Liver (tissue), 9 donors: ENCODE results near the gene CBFA2T2. TPM values are rescaled to one million over a fixed set of nuclear protein-coding genes. Genes with fewer than 3 reads are reported as not detected.

Source experiments
- DNase-seq: peaks from one replicate; pipeline ENCODE4 v3.0.0-alpha.2; 2017; ENCODE audit warnings: low spot score
- H3K27ac ChIP-seq, 2 donors: one replicate each; pipeline ENCODE4 v1.7.0; 2013; ENCODE audit warnings: inconsistent platforms in 2 of 2, low read length in 2 of 2, control low read depth in 1 of 2, low read depth in 1 of 2, mild to moderate bottlenecking in 1 of 2
- H3K27me3 ChIP-seq, 4 donors: one replicate each; pipeline versions ENCODE4 v1.6.1 to v1.7.0; 2013; ENCODE audit warnings: low read length in 3 of 4, inconsistent platforms in 1 of 4, mild to moderate bottlenecking in 1 of 4, moderate library complexity in 1 of 4; ENCODE audit not compliant: control insufficient read depth in 4 of 4, insufficient read depth in 4 of 4
- H3K36me3 ChIP-seq, 4 donors: one replicate each; pipeline versions ENCODE4 v1.6.1 to v1.7.0; 2013; ENCODE audit warnings: low read length in 3 of 4, mild to moderate bottlenecking in 3 of 4, low read depth in 1 of 4, moderate library complexity in 1 of 4; ENCODE audit not compliant: control insufficient read depth in 4 of 4, insufficient read depth in 3 of 4
- H3K4me1 ChIP-seq, 4 donors: one replicate each; pipeline versions ENCODE4 v1.6.1 to v1.7.0; 2013; ENCODE audit warnings: low read length in 3 of 4, mild to moderate bottlenecking in 3 of 4, moderate library complexity in 1 of 4; ENCODE audit not compliant: control insufficient read depth in 4 of 4, insufficient read depth in 4 of 4
- H3K4me3 ChIP-seq, 3 donors: one replicate each; pipeline versions ENCODE4 v1.6.1 to v1.7.0; 2013; ENCODE audit warnings: low read length in 3 of 3, control low read depth in 1 of 3, low read depth in 1 of 3, mild to moderate bottlenecking in 1 of 3
- H3K9ac ChIP-seq, 2 donors: one replicate each; pipeline ENCODE4 v1.7.0; 2013; ENCODE audit warnings: low read length in 2 of 2, mild to moderate bottlenecking in 2 of 2, moderate library complexity in 2 of 2, control low read depth in 1 of 2, low read depth in 1 of 2
- H3K9me3 ChIP-seq, 4 donors: one replicate each; pipeline versions ENCODE4 v1.6.1 to v1.7.0; 2013; ENCODE audit warnings: low read length in 3 of 4; ENCODE audit not compliant: control insufficient read depth in 4 of 4
- ATF3 ChIP-seq: IDR thresholded peaks from 2 replicates; pipeline ENCODE4 v1.6.1; 2016; ENCODE audit warnings: antibody characterized with exemption
- EGR1 ChIP-seq, 2 donors: IDR thresholded peaks; 2 replicates each; pipeline ENCODE4 v1.6.1; 2016 to 2018; ENCODE audit warnings: antibody characterized with exemption in 2 of 2, low read depth in 2 of 2
- FOXA1 ChIP-seq: IDR thresholded peaks from 2 replicates; pipeline ENCODE4 v1.6.1; 2016; ENCODE audit warnings: antibody characterized with exemption
- FOXA2 ChIP-seq: IDR thresholded peaks from 2 replicates; pipeline ENCODE4 v1.6.1; 2016; ENCODE audit warnings: antibody characterized with exemption
- GABPA ChIP-seq, 2 donors: IDR thresholded peaks in 1 of 2; conservative IDR thresholded peaks in 1 of 2; 2 replicates each; pipeline ENCODE4 v1.6.1; 2016; ENCODE audit warnings: antibody characterized with exemption in 2 of 2, mild to moderate bottlenecking in 1 of 2, moderate library complexity in 1 of 2
- HNF4A ChIP-seq, 2 donors: conservative IDR thresholded peaks; 2 replicates each; pipeline ENCODE4 v1.6.1; 2016; ENCODE audit warnings: antibody characterized with exemption in 2 of 2, mild to moderate bottlenecking in 2 of 2
- HNF4G ChIP-seq: IDR thresholded peaks from 2 replicates; pipeline ENCODE4 v1.6.1; 2016; ENCODE audit warnings: antibody characterized with exemption
- JUND ChIP-seq, 2 donors: IDR thresholded peaks; 2 replicates each; pipeline ENCODE4 v1.6.1; 2016; ENCODE audit warnings: antibody characterized with exemption in 2 of 2
- MAX ChIP-seq: IDR thresholded peaks from 2 replicates; pipeline ENCODE4 v1.6.1; 2016; ENCODE audit warnings: antibody characterized with exemption
- NR2F2 ChIP-seq: IDR thresholded peaks from 2 replicates; pipeline ENCODE4 v1.6.1; 2016; ENCODE audit warnings: antibody characterized with exemption
- RAD21 ChIP-seq, 2 donors: IDR thresholded peaks; 2 replicates each; pipeline ENCODE4 v1.6.1; 2016; ENCODE audit warnings: antibody characterized with exemption in 2 of 2, mild to moderate bottlenecking in 2 of 2
- RXRA ChIP-seq, 2 donors: IDR thresholded peaks; 2 replicates each; pipeline ENCODE4 v1.6.1; 2017 to 2018; ENCODE audit warnings: antibody characterized with exemption in 2 of 2, mild to moderate bottlenecking in 1 of 2
- SP1 ChIP-seq: IDR thresholded peaks from 2 replicates; pipeline ENCODE4 v1.6.1; 2018; ENCODE audit warnings: antibody characterized with exemption, mild to moderate bottlenecking
- TAF1 ChIP-seq: conservative IDR thresholded peaks from 2 replicates; pipeline ENCODE4 v1.6.1; 2016; ENCODE audit warnings: antibody characterized with exemption, mild to moderate bottlenecking
- YY1 ChIP-seq: IDR thresholded peaks from 2 replicates; pipeline ENCODE4 v1.6.1; 2016; ENCODE audit warnings: antibody characterized with exemption, mild to moderate bottlenecking
- ZBTB33 ChIP-seq: IDR thresholded peaks from 2 replicates; pipeline ENCODE4 v1.6.1; 2016; ENCODE audit warnings: antibody characterized with exemption
- WGBS: extraction: QIAGEN DNeasy Blood & Tissue Kit; methylation state at CpG from one replicate; pipeline ENCODE4 v1.1.7; 2013; 5-methylcytosine and 5-hydroxymethylcytosine counted together
- polyA plus RNA-seq, 2 donors: library from polyadenylated mRNA; stranded (reverse) in 1 of 2; unstranded in 1 of 2; fragments of 200-250 nt in 1 of 2; fragments of >200 nt in 1 of 2; fragmentation: Nextera tagmentation in 1 of 2; extraction: Ambion mirVana in 1 of 2; gene quantifications; one replicate each; pipeline versions ENCODE4 v1.2.1 to v1.2.3, GENCODE V29; 2013 to 2015
- total RNA-seq, 2 donors: library from RNA; depleted of rRNA; stranded (reverse); fragments of >200 nt; gene quantifications; one replicate each; pipeline ENCODE4 v1.2.3, GENCODE V29; 2014
- TF ChIP-seq, protein P1 (sequence below): IDR thresholded peaks from 2 replicates; pipeline ENCODE4 v1.6.1; 2016; ENCODE audit warnings: antibody characterized with exemption, mild to moderate bottlenecking
- TF ChIP-seq, protein P2 (sequence below): fragments of 150-350 bp; IDR thresholded peaks from 2 replicates; pipeline ENCODE4 v1.5.1; 2017; ENCODE audit warnings: improper control_type of control experiment, low read depth, low read length; ENCODE audit not compliant: missing input control
- donor health status: healthy.
- donor health status: healthy.
- donor health status: healthy.
- donor health status: healthy.
- donor health status: healthy.

The CBFA2T2 gene
- total and polyA plus RNA-seq, 4 donors: 2.0 to 5.5 (median 5.3) TPM

DNA sequence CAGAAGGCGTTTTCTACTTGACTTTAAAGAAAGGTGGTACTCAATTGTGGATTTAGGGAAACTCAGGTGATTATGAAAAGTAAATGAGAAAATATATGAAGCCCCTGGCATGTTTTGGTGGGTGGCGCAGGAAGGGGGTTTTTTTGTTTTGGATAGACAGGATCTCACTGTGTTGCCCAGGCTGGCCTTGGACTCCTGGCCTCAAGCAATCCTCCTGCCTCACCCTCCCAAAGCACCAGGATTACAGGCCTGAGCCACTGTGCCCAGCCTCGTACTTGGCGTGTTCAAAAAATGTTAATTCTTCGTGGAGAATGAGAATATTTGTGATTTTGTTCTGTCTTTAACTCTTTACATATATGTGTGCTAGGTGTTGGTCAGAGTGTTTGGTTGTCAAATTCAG is 140.1 kb downstream of the CBFA2T2 start:
- DNase-seq: no peak
- Histone ChIP-seq H3K9me3 (no peaks in the 10 kb centered on the region), H3K27me3 (no peaks in the 10 kb centered on the region), H3K27ac (no peak overlapping the region), H3K4me3 (no peak overlapping the region), H3K9ac (no peak overlapping the region), H3K4me1 (no peaks in the 10 kb centered on the region), H3K36me3 (peaks cover 1 to 50% (median 16%) of the 10 kb centered on the region in 4 donors)
- TF ChIP-seq NR2F2 (no peak), MAX (no peak), HNF4G (no peak), HNF4A (conservative IDR thresholded peaks at IDR 0.05) (no peak), YY1 (no peak), JUND (IDR thresholded peaks at IDR 0.05) (no peak), TAF1 (no peak), ATF3 (no peak), FOXA1 (no peak), ZBTB33 (no peak), FOXA2 (no peak), EGR1 (IDR thresholded peaks at IDR 0.05; ENCODE audit: low read depth in 2 of 2) (no peak), RAD21 (IDR thresholded peaks at IDR 0.05) (no peak), RXRA (IDR thresholded peaks at IDR 0.05) (no peak), SP1 (no peak), GABPA (IDR thresholded peaks at IDR 0.05 in 1 of 2, conservative IDR thresholded peaks at IDR 0.05 in 1 of 2) (no peak)
- TF ChIP-seq, protein P1, sequence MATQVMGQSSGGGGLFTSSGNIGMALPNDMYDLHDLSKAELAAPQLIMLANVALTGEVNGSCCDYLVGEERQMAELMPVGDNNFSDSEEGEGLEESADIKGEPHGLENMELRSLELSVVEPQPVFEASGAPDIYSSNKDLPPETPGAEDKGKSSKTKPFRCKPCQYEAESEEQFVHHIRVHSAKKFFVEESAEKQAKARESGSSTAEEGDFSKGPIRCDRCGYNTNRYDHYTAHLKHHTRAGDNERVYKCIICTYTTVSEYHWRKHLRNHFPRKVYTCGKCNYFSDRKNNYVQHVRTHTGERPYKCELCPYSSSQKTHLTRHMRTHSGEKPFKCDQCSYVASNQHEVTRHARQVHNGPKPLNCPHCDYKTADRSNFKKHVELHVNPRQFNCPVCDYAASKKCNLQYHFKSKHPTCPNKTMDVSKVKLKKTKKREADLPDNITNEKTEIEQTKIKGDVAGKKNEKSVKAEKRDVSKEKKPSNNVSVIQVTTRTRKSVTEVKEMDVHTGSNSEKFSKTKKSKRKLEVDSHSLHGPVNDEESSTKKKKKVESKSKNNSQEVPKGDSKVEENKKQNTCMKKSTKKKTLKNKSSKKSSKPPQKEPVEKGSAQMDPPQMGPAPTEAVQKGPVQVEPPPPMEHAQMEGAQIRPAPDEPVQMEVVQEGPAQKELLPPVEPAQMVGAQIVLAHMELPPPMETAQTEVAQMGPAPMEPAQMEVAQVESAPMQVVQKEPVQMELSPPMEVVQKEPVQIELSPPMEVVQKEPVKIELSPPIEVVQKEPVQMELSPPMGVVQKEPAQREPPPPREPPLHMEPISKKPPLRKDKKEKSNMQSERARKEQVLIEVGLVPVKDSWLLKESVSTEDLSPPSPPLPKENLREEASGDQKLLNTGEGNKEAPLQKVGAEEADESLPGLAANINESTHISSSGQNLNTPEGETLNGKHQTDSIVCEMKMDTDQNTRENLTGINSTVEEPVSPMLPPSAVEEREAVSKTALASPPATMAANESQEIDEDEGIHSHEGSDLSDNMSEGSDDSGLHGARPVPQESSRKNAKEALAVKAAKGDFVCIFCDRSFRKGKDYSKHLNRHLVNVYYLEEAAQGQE: no peak
- TF ChIP-seq, protein P2, sequence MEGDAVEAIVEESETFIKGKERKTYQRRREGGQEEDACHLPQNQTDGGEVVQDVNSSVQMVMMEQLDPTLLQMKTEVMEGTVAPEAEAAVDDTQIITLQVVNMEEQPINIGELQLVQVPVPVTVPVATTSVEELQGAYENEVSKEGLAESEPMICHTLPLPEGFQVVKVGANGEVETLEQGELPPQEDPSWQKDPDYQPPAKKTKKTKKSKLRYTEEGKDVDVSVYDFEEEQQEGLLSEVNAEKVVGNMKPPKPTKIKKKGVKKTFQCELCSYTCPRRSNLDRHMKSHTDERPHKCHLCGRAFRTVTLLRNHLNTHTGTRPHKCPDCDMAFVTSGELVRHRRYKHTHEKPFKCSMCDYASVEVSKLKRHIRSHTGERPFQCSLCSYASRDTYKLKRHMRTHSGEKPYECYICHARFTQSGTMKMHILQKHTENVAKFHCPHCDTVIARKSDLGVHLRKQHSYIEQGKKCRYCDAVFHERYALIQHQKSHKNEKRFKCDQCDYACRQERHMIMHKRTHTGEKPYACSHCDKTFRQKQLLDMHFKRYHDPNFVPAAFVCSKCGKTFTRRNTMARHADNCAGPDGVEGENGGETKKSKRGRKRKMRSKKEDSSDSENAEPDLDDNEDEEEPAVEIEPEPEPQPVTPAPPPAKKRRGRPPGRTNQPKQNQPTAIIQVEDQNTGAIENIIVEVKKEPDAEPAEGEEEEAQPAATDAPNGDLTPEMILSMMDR: no peak
- WGBS: 96% methylated on average over 5 of the region's 5 CpGs
